HG02623 (cell line): ENCODE data around the gene GFRA4.

Source experiments
- ATAC-seq: cut with Tn5 transposase; IDR thresholded peaks from one replicate; pipeline ENCODE4 v1.9.1; 2021; ENCODE audit warnings: moderate library complexity; ENCODE audit not compliant: unreplicated experiment

The GFRA4 gene

DNA sequence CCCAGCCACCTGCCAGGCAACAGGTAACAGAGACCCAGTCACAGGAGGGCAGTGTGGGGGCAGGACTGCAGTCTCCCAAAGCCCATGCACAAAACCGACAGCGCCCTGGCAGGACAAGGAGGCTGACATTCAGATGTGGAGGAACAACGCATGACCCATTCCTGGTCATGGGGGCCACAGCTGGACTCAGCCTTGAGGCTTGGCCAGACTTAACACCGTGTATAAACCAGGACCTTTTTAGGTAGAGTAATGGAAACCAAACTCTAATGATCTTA lies 8.1 kb downstream of the GFRA4 start:
- ATAC-seq: no peak

DNA sequence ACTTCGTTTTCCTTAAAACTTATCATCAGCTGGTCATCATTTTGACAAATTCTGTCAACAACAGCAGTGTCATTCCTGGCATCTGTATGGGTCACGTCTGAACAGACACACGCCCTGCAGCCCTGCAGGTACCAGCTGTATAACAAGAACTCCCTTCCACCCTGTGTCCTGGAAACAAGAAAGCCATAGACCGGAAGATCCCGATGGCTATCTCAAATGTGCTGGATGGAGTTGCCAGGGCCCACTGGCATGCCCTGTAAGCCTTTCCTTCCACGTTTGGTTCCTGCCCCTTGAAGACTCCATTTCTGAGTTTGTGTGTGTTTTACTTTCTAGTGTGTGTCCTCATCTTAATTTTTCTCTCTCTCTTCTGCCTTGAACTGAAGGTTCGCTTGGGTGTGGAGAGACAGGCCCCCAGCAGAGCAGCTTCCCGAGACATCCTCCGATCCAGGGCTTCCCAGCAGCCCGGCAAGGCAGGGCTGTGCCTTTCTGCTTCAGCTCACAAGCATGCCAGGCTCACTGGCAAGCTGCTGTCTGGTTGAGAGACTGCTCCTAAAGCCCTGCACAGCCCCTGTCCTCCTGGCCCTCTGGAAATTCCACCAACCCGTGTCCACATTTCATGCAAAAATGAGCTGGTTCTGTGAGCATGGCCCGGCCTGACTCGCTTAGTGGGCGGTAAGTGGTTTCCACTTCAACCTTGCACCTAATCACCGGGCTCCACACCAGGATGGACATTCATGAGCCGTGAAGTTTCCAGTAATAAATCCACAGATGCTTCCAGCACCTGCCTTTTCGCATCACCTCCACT lies 8.7 kb downstream of the GFRA4 start:
- ATAC-seq: no peak

DNA sequence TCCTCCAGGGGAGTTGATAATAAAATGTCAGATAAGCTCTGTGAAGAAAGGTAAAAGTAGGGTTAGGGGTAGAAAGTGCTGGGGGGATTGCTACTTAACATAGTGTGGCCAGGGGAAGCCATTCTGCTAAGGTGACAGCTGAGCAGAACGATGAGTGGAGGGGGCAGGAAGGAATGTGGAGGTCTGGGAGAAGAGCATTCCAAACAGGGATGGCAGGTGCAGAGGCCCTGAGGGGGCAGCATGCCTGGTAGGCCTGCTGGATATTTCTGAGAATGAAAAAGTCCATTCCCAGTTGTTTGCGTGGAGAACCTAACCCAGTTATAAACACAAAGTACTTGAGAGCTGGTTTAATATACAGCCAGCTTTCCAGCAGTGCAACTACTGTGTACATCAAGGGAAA lies 9.3 kb downstream of the GFRA4 start:
- no peak for ATAC-seq

DNA sequence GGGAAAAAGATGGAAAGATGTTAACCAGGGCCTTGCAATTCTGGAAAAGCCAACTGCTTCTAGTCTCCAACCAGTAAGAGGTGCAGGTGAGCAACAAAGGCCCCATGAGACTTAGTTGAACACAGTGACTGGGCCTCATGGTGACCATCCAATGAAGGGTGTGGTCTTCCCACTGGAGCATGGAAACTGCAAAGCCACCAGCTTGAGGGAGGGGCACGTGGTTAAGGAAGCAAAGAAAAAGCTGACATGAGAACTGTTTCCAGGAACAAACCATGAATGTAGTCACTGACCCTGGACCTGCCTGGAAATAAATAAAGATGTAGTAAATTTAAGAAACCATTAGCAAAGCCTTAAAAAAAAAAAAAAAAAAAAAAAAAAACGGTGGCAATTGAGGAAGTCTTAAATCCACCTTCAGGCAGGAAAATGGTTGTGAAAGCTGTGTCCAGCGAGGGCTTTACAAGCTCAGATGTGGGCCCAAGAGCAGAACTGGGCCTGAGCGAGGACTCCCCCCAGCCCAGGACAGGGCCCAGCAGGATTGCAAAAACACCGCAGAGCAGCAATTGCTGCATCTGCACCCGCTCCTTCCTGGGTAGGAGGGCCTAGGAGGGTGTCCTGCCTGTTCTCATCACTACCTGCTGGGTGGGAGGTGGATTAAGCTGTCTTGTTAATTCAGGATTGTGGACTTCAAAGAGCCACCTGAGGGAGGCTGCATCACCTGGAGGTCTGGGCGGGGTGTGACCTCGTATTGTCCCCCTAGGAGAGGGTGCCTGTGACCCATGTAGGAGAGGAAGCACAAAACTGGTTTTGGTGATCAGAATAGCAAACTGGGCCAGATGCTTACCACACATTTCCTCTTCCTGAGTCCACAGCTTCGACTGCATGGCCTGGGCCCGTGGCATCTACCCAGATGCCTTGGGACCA lies 10.3 kb downstream of the GFRA4 start:
- no peak for ATAC-seq

DNA sequence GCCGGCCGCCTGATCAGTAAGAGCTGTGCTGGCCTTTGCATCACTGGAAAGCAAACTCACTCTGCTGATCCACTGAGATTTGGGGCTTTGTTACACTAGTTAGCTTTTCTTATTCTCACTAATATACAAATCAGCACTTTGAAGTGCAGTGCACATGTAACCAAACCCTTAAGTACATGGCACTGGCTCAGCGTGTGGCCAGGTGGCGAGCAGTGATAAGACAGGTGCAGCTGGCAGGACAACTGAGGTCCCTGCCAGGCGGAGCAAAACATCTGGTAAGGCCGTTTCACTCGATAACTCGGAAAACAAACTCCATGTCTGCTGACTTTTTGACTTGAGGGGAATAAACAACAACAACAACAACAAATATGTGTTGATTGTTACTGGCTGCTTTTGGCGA lies 11.0 kb downstream of the GFRA4 start:
- no peak for ATAC-seq

DNA sequence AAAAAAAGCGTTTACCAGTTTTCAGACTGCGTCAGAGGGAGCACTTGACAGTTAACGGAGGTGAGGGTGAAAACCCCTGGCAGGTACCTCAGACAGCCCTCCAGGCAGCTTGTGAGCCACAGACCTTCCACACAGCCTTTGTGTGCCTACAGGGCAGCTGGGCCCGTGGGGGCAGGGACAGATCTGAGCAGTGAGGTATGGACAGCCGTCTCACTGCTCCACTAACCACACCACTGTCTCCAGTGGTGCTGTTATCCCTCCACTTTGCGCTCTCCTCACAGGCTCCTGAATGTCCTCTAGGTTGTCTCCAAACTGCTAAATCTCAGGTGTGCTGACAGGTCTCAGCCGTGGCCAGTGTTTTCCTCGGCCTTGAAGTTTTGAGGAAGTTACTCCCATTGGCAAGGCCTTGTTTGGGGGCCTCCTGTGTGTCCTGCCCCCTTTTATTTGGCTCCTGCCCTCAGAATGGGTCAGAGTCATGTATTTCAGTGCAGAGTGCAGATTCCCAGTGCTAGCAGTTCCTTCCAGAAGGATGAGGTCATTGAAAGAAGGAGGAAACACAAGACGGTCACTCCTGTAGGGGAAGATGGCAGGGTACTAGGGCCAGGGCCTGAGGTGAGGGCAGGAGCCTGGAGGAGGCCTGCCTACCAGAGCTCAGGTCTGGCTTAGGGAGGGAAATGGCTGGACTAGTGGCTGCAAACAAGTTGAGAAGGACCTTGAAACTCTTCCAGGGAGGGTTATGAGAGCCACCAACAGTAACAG lies 11.8 kb downstream of the GFRA4 start:
- no peak for ATAC-seq

DNA sequence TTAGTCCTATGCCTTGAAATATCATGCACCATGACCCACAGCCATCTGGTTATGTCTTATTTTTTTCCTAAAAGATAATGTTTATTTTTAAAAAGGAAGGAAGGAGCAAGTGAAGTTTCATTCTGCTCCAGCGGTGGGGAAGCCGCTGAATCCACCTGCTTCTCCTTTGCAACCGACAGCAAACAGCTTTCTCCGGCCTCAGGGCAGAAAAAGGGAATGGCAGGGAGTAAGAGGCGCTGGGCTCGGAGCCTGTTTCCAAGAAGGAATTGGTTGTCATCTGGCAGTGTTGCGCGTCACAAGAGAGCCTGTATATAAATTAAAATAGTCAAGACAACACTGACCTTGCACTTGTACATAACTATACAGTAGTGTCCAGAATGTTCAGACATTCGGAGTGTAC lies 14.2 kb downstream of the GFRA4 start:
- ATAC-seq: no peak

DNA sequence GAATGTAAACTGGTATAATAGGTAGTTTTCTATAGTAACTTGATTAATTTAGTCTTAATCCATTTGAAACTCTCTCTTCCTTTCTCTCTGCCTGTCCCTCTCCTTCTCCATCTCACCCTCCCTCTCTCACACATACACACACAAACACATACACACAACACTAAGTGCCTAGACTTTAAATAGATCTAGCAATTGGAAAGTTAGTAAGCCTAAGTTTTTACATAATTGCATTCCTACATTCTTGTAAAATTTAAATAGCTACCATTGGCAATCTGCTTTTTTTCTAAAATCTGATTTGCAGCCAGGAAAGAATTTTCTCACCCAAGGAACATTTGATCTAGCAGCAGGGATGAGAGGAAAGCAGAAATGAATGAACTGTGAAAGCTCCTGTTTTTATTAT lies 15.7 kb downstream of the GFRA4 start:
- ATAC-seq: no peak

DNA sequence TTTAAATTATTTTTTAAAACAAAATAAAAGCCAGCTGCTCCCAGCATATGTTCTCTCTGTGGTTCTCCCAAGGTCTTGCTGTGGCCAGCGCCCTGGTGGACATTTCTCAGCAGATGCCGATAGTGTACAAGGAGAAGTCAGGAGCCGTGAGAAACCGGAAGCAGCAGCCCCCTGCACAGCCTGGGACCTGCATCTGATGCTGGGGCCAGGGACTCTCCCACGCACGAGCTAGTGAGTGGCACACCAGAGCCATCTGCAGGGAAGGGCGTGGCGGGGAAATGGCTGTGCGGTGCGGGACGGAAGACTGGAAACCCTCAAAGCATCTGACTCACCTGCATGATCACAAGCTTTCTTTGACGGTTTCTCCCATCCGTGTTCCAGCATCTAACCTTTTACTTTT lies 16.5 kb downstream of the GFRA4 start:
- ATAC-seq: no peak

DNA sequence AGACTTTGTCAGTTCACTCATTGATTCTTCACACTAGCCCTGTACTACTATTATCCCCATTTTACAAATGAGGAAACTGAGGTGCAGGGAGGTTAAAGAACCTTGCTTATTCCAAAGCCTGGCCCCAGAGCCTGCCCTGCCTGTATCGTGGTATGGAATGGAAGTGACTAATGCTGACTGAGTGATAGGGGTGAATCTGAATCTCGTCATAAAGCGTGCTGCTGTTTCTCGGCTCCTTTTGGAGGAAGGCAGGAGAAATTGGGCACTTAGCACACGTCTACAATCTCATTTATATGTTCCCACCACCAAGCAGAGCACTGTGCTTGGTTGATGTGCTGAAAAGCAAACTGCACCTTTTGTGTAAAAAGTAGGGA lies 17.1 kb downstream of the GFRA4 start:
- ATAC-seq: no peak

DNA sequence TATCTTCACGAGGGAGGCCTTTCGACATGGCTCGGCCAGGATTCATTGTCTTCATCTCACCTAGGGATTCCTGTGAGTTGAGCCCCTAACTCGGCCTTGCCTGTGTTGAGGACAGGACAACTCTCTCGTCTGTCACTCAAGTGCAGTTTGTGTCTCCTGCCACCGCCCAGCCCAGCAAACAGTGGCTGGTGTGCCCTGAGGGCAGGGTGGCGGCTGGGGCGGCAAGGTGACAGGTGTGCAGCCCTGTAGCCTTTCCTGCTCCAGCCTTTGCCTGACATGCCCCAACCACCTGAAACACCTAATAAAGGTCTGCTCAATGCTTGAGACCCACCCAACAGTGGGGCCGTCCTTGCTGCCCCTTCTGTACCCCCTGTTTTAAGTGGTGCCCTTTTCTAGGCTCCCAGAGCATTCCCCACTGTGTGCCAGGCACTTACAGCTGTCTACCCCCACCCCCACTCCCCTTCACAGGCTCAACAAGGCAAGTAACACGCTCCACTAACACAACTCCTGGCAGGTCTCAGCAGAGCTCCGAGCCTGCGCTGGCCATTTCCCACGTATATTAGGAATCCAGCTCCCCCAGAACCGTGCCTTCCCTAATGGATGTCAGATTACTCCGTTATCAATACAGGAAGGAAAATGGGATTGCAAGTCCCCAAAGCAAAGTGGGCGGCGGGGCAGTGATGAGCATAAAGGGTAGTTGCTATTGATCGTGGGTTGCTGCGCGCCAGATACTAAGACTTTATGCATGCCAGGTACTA lies 17.7 kb downstream of the GFRA4 start:
- ATAC-seq: no peak

DNA sequence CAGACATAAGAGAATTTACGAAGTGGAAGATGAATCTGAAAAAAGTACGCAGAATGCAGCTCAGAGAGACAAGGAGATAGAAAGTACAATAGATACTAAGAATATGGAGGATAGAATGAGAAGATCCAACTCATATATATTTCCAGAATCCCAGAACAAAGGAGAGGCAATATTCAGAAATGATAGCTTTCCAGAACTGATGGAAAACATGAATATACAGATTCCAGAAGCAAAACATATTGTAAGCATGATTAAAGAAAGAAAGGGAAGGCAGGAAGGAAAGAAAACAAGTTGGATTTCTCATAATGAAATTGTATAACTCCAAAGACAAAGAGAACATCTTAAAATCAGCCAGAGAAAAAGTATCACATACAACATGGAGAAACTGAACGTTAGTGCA lies 22.9 kb downstream of the GFRA4 start:
- ATAC-seq: no peak

DNA sequence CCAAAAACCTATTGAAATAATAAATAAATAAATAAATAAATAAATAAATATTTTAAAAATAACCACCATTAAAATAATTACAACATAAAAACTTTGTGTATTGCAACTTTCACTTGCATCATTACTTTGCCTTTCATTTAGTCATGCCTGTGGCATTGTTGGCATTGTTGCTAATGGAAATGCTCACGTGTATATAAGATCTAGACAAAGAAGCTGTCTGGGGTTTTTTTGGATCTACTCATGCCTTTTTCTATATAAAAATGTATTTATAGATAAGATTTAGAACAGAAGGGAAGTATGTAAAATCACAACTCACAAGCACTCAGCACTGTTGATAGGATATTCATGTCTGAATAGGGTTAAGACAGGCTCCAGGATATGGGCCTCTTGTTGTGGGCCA lies 27.9 kb downstream of the GFRA4 start:
- ATAC-seq: no peak

DNA sequence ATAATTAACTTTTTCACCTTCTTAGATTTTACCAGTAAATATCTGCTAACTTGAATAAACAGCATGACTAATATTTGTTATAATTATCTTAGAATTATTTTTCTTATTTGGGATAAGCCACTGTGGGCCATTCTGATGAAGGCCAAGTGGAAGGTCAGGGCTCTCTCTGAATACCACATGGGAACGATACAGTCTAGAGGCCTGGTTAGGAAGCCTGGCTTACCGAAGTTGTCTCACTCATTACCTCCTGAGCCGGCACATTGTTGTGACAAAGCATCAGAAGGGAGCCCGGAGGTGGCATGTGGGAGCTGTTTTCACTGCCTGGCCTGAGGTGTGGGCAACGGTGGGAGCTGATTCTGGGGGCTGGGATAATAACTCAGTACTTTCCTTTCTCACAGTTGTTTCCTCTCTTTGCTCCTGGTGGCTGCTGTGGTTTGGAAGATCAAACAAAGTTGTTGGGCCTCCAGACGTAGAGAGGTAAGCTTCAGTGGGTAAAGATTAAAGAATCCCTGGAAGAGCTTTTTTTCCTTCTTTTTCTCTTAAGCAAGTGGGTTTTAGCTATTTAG lies 29.2 kb downstream of the GFRA4 start:
- ATAC-seq: no peak

DNA sequence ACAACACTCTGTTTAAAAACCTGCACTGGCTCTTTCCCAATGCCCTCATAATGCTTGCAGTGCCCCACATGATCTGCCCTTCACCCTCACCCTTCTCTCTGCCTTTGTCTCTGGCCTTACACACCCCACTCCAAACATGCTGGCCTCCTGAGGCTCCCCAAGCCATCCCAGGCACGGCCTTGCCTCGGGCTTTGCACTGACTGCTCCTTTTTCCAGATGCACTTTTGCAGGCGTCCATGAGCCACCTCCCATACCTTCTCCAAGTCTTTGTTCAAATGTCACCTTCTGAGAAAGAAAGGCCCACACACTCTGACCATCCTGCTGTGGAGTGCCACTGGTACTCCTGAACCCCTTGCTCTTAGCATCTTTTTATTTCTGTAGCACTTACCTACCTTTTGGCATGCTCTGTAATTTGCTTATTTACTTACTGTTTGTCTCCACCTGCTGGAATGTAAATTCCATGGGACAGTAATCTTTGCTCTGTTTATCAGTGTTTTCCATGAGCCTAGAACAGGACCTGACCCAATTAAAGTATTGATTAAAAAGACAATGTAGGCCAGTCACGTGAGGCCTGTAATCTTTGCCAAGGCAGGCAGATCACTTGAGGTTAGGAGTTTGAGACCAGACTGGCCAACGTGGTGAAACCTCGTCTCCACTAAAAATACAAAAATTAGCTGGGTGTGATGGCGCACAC lies 30.7 kb downstream of the GFRA4 start:
- no peak for ATAC-seq

DNA sequence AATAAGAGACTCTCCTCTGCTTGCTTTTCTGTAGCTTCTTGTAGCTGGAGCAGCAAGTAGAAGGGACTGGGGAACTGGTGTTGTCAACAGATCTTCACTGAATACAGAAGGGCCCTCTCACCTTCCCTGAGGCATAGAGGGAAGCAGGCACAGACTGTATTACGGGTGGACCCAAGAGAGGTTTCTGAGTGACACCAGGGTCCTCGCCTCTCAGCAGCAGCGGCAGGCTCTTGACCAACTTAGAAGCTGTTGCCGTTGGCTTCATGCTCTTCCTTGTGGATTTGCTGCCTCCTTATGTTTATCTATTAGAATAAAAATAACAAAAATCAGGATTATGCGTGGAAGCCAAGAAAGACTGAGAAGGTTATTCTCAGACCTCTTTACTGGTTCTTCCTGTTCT lies 31.7 kb downstream of the GFRA4 start:
- ATAC-seq: no peak

DNA sequence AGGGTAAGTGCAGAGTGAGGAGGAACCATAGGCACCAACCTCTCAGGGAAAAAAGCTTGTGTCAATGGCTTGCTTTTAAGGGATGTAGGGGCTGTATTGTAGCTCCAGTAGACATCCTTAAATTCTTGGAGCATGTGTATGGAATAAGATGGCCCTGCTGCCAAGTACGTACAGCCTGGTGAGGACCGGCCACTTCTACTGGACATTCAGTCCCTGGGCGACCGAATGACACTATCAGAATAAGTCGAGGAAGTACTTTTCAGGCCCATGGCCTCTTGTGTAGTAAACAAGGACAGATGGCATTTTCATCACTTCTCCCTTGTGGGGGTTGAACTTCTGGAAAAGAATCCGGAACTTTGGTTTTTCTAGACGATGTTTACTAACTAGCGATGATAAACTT lies 32.8 kb downstream of the GFRA4 start:
- ATAC-seq: no peak

DNA sequence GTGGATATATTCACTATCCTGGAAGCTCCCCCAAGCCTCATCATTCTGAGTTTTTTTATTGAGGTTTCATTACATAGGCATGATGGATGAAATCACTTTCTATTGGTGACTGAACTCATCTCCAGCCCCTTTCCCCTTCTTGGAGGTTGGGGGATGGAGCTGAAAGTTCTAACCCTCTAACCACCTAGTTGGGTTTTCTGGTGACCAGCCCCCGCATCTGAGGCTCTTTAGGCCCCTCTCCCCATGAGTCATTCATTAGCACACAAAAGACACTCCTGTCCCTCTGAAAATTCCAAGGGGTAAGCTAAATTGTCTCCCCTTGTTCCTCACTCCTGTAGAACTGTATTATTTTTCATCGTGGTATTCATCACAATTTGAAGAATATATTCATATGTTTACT lies 33.3 kb downstream of the GFRA4 start:
- no peak for ATAC-seq

DNA sequence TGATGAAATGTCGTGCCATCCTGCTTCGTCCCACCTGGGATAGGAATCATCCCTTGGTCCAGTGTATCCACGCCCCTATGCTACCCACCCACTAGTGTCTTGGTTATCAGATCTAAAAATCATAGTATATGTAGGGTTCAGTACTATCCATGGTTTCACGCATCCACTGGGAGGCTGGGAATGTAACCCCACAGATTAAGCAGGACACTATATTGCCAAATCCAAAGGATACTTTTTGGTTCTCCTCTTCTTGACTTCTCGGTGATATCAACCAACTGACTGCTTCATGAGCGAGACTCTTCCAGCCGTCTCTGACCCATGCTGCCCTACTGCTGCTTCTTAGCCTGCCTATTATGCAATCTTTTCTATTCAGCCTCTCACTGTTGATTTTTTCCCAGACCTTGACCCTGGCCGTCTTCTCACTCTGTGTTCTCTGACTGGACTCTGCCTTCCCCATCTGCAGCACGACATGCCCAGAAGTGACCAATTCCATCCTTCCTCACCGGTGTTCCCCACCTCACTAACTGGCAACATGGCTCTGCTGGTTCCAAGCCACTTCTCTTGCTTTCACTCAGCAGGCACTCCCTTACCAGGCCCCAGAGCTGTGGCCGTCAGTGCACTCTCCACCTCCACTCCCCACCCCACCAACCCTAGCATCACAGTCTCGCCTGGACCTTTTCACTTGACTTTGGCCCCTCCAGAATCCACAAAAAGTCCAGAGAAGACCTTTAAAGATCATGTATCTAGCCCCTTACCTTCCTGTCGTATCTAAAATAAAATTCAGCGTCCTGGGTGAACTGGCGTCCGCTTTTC lies 34.5 kb downstream of the GFRA4 start:
- no peak for ATAC-seq
